GM18861 (cell line): Measurements from ENCODE around the gene TMEM269.
"Not testable (repeated sequence)": the region's sequence is repeated elsewhere in the genome, so short reads cannot be mapped to it uniquely, and the experiment has no call there.

ENCODE experiments used
- ATAC-seq: cut with Tn5 transposase; IDR thresholded peaks from one replicate; pipeline ENCODE4 v1.9.1; 2021; ENCODE audit not compliant: unreplicated experiment

The TMEM269 gene

DNA sequence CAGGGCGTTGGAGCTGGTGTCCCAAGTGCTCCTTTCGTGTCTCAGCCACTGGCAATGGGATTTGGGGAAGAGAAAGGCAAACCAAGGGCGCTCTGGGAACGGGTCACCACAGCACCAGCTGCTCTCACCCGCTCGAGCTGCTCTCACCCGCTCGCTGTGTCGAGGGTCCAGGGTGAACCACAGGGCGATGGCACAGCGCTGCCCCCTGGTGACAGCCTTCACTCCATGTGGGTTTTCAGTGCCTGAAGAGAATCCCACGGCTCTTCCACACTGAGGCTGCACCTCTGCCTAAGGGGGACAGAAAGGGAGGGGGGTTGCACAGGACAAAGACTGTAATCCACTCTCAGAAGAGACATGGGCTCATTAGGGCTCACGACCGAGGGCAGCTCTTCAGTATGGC is 37.7 kb upstream of the TMEM269 start:
- no peak for ATAC-seq

DNA sequence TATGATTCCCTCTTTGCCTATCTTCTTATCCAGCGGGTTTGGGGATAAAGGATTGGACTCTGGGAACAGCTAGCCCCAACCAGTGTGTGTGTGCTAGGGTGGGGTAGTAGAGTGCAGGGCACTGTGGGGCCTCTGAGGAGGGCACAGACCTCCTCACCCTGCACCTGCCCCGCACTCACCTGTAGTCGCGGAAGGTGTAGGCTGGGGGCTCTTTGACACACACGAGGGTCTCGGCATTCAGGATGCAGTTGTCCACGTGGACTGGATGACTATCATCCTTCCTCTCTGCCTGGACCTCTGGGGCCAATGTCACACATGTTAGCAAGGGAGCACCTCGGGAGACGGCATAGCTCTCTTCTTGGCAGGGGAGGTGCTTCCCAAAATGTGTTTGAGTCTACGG is 36.8 kb upstream of the TMEM269 start:
- no peak for ATAC-seq

- no peak for ATAC-seq
These were observed 36.1 kb upstream of the TMEM269 start for GRCh38 chr1:42748461-42749410.

- no peak for ATAC-seq
These were observed 34.8 kb upstream of the TMEM269 start for GRCh38 chr1:42750041-42750440.

GRCh38 chr1:42751511-42752070 is 33.2 kb upstream of the TMEM269 start:
- ATAC-seq = not testable (repeated sequence)

GRCh38 chr1:42752284-42752683 is 32.5 kb upstream of the TMEM269 start:
- no peak for ATAC-seq

- no peak for ATAC-seq
These were observed 31.7 kb upstream of the TMEM269 start for GRCh38 chr1:42753070-42753469.

GRCh38 chr1:42756956-42757891 is 27.6 kb upstream of the TMEM269 start:
- ATAC-seq = no peak

GRCh38 chr1:42757892-42758275 is 26.9 kb upstream of the TMEM269 start:
- ATAC-seq = no peak

DNA sequence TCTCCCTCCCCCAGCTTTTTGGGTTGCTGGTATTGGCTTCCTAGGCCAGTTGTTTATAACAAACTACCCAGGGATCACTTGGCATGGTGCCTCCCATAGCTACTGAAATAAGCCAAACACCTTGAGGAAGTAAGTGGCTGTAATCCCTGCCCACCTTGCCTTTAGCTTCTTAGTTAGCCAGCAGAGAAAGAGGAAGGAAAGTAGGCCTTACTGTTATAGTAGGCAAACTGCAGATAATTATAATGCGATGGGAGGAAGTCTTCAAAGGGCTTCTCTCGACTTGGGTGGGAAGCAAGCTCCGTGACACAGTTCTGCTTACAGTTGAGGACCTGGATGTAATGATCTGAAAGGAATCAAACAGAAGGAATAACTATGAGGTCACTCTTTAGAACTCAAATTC is 26.1 kb upstream of the TMEM269 start:
- no peak for ATAC-seq

GRCh38 chr1:42759114-42759513 is 25.7 kb upstream of the TMEM269 start:
- ATAC-seq = no peak

GRCh38 chr1:42761567-42761966 is 23.2 kb upstream of the TMEM269 start:
- no peak for ATAC-seq

DNA sequence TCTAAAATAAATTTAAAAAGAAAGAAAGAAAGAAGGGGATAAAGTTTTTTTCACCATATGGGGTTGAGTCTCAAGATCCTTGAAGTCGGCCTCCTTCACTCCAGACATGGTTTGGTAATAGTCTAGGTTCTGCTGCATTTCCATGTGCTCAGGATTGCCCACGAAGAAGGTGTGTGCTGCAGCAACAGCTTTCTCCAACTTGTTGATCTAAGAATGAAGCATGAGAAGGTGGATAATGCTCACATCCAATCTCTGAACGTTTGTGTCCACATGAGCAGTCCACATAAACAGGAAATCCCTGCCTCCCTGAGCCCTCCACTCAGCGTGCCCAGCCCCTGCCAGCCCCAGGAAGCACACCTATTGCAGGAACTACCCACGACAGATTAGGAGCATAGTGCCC is 22.5 kb upstream of the TMEM269 start:
- ATAC-seq = no peak

DNA sequence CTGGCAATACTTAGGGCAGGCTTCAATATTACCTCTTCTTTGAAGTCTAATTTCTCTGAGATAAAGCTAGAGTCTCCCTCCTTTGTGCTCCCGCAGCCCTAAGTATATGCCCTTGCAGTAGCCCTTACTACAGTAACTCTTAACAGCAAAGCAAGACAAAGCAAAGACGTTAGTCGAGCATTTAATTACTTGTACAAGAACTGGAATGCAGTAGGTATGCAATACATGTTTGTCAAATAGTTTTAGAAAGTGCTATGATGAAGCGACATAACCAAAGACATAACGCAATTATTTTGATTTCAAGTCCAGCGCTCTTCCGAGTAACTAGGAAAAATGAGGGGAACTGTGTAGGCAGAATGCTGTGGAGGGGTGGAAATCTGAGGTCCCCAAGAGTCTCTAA is 19.5 kb upstream of the TMEM269 start:
- ATAC-seq = no peak

- peak; percentile 17 for ATAC-seq
These were observed 18.7 kb upstream of the TMEM269 start for GRCh38 chr1:42765832-42766740.

DNA sequence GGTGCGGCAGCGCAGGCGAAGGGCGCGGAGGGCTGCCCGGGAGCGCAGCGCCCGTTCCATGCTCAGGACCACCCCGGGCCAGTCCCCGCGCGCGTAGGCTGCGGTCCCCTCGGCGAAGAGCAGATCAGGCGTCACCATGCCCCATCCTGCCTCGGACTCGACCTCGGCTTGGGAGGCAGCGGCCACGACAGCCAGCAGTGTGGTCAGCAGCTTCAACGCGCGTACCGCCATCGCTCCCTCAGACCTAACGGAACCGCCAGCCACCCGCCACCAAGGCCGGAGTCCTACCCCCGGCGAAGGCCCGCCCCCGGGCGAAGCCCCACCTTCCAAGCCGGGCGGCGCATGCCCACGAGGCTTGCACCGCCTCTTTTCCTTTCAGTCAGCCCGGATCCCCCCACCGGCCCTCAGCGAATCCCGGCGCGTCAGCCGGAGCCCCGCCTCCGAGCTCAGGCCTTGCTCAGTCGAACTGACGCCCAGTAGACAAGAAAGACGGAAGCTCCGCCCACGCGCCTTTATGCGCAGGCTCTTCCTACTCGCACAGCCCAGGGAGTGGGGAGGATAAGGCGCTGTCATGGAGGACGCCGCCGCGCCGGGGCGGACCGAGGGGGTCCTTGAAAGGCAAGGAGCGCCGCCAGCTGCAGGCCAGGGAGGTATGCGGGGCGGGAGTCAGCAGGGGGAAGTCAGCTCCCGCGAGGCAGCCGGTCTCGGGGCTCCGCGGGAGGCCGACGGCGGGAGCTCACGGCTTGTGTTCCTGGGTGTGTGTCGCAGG is 17.9 kb upstream of the TMEM269 start, which contains the start of the genes C1orf50 and P3H1:
C1orf50 (plus strand) TSS at position 509 of the 769 bp plus-strand sequence; CDS start at position 572, 63 bp downstream.
P3H1 (minus strand) TSS at position 288 of the 769 bp plus-strand sequence; CDS start at position 231, 57 bp downstream.
- peak; percentile 86 for ATAC-seq

- peak; percentile 4 for ATAC-seq
These were observed 17.2 kb upstream of the TMEM269 start for GRCh38 chr1:42767510-42768000.

DNA sequence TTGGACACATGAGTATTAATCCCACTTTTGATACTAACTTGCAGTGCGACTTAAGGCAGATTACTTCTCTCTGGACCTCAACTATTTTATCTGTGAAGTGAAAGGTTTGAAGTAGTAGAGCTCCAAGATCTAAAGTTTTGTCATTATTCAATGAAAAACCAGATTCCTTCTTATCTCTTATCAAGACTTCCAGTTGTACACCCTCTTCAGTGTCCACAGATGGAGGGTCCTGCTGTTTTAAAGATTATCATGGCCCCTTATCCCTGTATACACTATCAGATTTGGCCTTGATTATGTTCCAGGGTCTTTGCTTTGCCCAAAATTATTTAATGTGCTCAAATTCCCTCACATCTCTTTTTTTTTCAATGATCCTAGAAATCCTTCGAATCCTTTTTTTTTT is 16.6 kb upstream of the TMEM269 start:
- ATAC-seq = no peak

DNA sequence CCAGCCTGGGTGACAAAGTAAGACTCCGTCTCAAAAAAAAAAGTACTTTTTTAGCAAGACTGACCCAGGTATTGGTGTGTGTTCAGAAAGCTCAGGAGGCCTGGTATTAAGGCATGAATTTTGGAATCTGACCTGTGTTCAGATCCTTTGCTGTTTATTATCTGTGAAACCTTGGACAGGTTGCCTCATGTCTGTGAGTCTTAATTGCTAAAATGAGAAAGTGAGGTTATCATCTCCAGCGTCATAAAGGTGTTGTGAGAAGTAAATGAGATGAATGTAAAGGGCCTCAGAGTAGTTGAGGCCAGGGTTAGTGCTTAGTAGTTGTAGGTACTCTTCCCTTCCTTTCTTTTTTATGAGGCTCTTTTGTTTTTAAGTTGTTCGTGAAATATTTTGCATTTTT is 15.0 kb upstream of the TMEM269 start:
- no peak for ATAC-seq
